Measurements from ENCODE around the gene CTSC. TPM values are rescaled to one million over a fixed set of nuclear protein-coding genes. Genes with fewer than 3 reads are reported as not detected.

The CTSC gene
- polyA plus RNA-seq, 1 donor (not counting 4 experiments of a cell fraction or from before 2014, with no cell fraction given) = 658 TPM

GRCh38 chr11:88301488-88302140, 35.9 kb downstream of the CTSC start:
- FAIRE-seq (no peak), DNase-seq (ENCODE audit: low read depth, low spot score) (no peak)
- TF ChIP-seq EZH2 (IDR thresholded peaks at IDR 0.05; ENCODE audit: low read length) = no peak
- TF ChIP-seq CTCF (optimal IDR thresholded peaks at IDR 0.05 in 1 of 3, IDR thresholded peaks at IDR 0.05 in 1 of 3, conservative IDR thresholded peaks at IDR 0.05 in 1 of 3; ENCODE audit: extremely low read depth in 1 of 3, insufficient read depth in 2 of 3, low read length in 3 of 3) = no peak
- Histone ChIP-seq H3K36me3 (ENCODE audit: control insufficient read depth in 2 of 2, extremely low read depth in 1 of 2, insufficient read depth in 2 of 2, low read length in 2 of 2) (peaks cover 7 to 11% of the 10 kb centered on the region in 2 experiments), H3K4me1 (ENCODE audit: control insufficient read depth, extremely low read depth, insufficient read depth, low read length) (no peaks in the 10 kb centered on the region), H3K9me1 (ENCODE audit: control insufficient read depth, extremely low read depth, insufficient read depth, low read length) (no peaks in the 10 kb centered on the region), H3K27me3 (ENCODE audit: control insufficient read depth, extremely low read depth, insufficient read depth, low read length) (no peaks in the 10 kb centered on the region), H3K27ac (ENCODE audit: control insufficient read depth, insufficient read depth, low read length) (no peak overlapping the region), H2AFZ (ENCODE audit: control insufficient read depth, low read length) (no peak overlapping the region), H3K9ac (ENCODE audit: control insufficient read depth, extremely low read depth, insufficient read depth, low read length) (no peak overlapping the region), H3K4me2 (ENCODE audit: control insufficient read depth, extremely low read depth, insufficient read depth, low read depth, low read length) (no peak overlapping the region), H3K9me3 (ENCODE audit: control insufficient read depth, low read depth, low read length) (no peaks in the 10 kb centered on the region), H3K4me3 (ENCODE audit: control insufficient read depth in 2 of 3, extremely low read depth in 1 of 3, insufficient read depth in 2 of 3, low read depth in 1 of 3, low read length in 3 of 3) (no peak overlapping the region), H3K79me2 (ENCODE audit: control insufficient read depth, insufficient read depth, low read length) (peaks cover 7% of the 10 kb centered on the region), H4K20me1 (ENCODE audit: control insufficient read depth, extremely low read depth, insufficient read depth, low read length) (no peaks in the 10 kb centered on the region)
- dilution Hi-C loops (cut with MboI; ENCODE audit: extremely low pct_ligation_motif_present, low sequenced_read_pairs) = no loop called here

- Histone ChIP-seq H3K27ac (ENCODE audit: control insufficient read depth, insufficient read depth, low read length) (no peak overlapping the region), H3K4me3 (ENCODE audit: control insufficient read depth in 2 of 3, extremely low read depth in 1 of 3, insufficient read depth in 2 of 3, low read depth in 1 of 3, low read length in 3 of 3) (no peak overlapping the region), H3K79me2 (ENCODE audit: control insufficient read depth, insufficient read depth, low read length) (peaks cover 4% of the 10 kb centered on the region), H3K9ac (ENCODE audit: control insufficient read depth, extremely low read depth, insufficient read depth, low read length) (no peak overlapping the region), H3K9me1 (ENCODE audit: control insufficient read depth, extremely low read depth, insufficient read depth, low read length) (no peaks in the 10 kb centered on the region), H3K9me3 (ENCODE audit: control insufficient read depth, low read depth, low read length) (no peaks in the 10 kb centered on the region), H3K27me3 (ENCODE audit: control insufficient read depth, extremely low read depth, insufficient read depth, low read length) (no peaks in the 10 kb centered on the region), H4K20me1 (ENCODE audit: control insufficient read depth, extremely low read depth, insufficient read depth, low read length) (no peaks in the 10 kb centered on the region), H3K36me3 (ENCODE audit: control insufficient read depth in 2 of 2, extremely low read depth in 1 of 2, insufficient read depth in 2 of 2, low read length in 2 of 2) (peaks cover 5 to 6% of the 10 kb centered on the region in 2 experiments), H3K4me1 (ENCODE audit: control insufficient read depth, extremely low read depth, insufficient read depth, low read length) (no peaks in the 10 kb centered on the region), H2AFZ (ENCODE audit: control insufficient read depth, low read length) (no peak overlapping the region), H3K4me2 (ENCODE audit: control insufficient read depth, extremely low read depth, insufficient read depth, low read depth, low read length) (no peak overlapping the region)
- dilution Hi-C loops (cut with MboI; ENCODE audit: extremely low pct_ligation_motif_present, low sequenced_read_pairs) = no loop called here
- DNase-seq (ENCODE audit: low read depth, low spot score) = no peak
- FAIRE-seq = no peak
- TF ChIP-seq EZH2 (IDR thresholded peaks at IDR 0.05; ENCODE audit: low read length) = no peak
- TF ChIP-seq CTCF (optimal IDR thresholded peaks at IDR 0.05 in 1 of 3, IDR thresholded peaks at IDR 0.05 in 1 of 3, conservative IDR thresholded peaks at IDR 0.05 in 1 of 3; ENCODE audit: extremely low read depth in 1 of 3, insufficient read depth in 2 of 3, low read length in 3 of 3) = no peak
Observed at GRCh38 chr11:88300888-88301487, 36.5 kb downstream of the CTSC start.

Data from keratinocyte (primary cell).